Occipital lobe (tissue), 2 donors: ENCODE results near the gene SUV39H2. TPM values are rescaled to one million over a fixed set of nuclear protein-coding genes. Genes with fewer than 3 reads are reported as not detected.
"Not testable (repeated sequence)": the region's sequence is repeated elsewhere in the genome, so short reads cannot be mapped to it uniquely, and the experiment has no call there.

ENCODE experiments used
- DNase-seq: peaks from one replicate; lab custom pipeline; 2025; lab: John Stamatoyannopoulos, UW
- total RNA-seq: library from RNA; depleted of rRNA; stranded (reverse); fragments of >200 nt; gene quantifications from one replicate; pipeline ENCODE4 v1.2.3, GENCODE V29; 2014

The SUV39H2 gene
- total RNA-seq, 1 donor from 2014 or later, result 30.6 TPM

- no peak for DNase-seq
These were observed 48.2 kb downstream of the SUV39H2 start for GRCh38 chr10:14926722-14927416.

GRCh38 chr10:14930610-14931009, 51.9 kb downstream of the SUV39H2 start:
- no peak for DNase-seq

GRCh38 chr10:14936584-14936983, 57.9 kb downstream of the SUV39H2 start:
- no peak for DNase-seq

GRCh38 chr10:14938971-14939370, 60.3 kb downstream of the SUV39H2 start:
- DNase-seq, result not testable (repeated sequence)

- not testable (repeated sequence) for DNase-seq
These were observed 63.7 kb downstream of the SUV39H2 start for GRCh38 chr10:14942147-14942949.

- not testable (repeated sequence) for DNase-seq
These were observed 64.3 kb downstream of the SUV39H2 start for GRCh38 chr10:14942950-14943338.

GRCh38 chr10:14945108-14945507, 66.4 kb downstream of the SUV39H2 start:
- no peak for DNase-seq

GRCh38 chr10:14947268-14947667, 68.6 kb downstream of the SUV39H2 start:
- no peak for DNase-seq

- no peak for DNase-seq
These were observed 70.6 kb downstream of the SUV39H2 start for GRCh38 chr10:14949291-14949690.

GRCh38 chr10:14952851-14953423, 74.3 kb downstream of the SUV39H2 start:
- DNase-seq, result no peak

- DNase-seq, result peak; percentile 50
These were observed 74.8 kb downstream of the SUV39H2 start for GRCh38 chr10:14953424-14954000.

Other genes with a start within 250 kb of the SUV39H2 start
- 82.8 TPM for gene FAM107B, start 104.0 kb upstream of the SUV39H2 start, total RNA-seq
- gene CDNF, start 40.8 kb upstream of the SUV39H2 start, total RNA-seq, result 1.4 TPM
- 14.8 TPM for gene HSPA14, start 40.6 kb upstream of the SUV39H2 start, total RNA-seq
- gene MSANTD7, start 40.6 kb upstream of the SUV39H2 start, total RNA-seq, result 34.3 TPM
- gene DCLRE1C, start 75.2 kb downstream of the SUV39H2 start, total RNA-seq, result 11.4 TPM
- not detected for gene MEIG1, start 80.5 kb downstream of the SUV39H2 start, total RNA-seq
- gene OLAH, start 165.1 kb downstream of the SUV39H2 start, total RNA-seq, result 0.31 TPM
- 10.8 TPM for gene ACBD7, start 209.9 kb downstream of the SUV39H2 start, total RNA-seq
- gene RPP38, start 218.5 kb downstream of the SUV39H2 start, total RNA-seq, result 7.0 TPM